Left lung (tissue), 10 donors: Measurements from ENCODE around the gene ATP5PF. TPM values are rescaled to one million over a fixed set of nuclear protein-coding genes. Genes with fewer than 3 reads are reported as not detected.
"Not testable (repeated sequence)": the region's sequence is repeated elsewhere in the genome, so short reads cannot be mapped to it uniquely, and the experiment has no call there.

ENCODE experiments used
- ATAC-seq: fragments of 200-7000 bp; cut with Tn5 transposase; one replicate; pipeline ENCODE4 v1.9.1; 2020; ENCODE audit warnings: moderate library complexity
- DNase-seq, 4 donors: peaks; one replicate each; pipeline ENCODE4 v3.0.0-alpha.2; 2013 to 2020
- H3K27ac ChIP-seq, 2 donors: fragments of 200-600 bp; sonication (generic) in 1 of 2; one replicate each; pipeline versions ENCODE4 v1.5.0 to v1.8.0; 2020 to 2021
- H3K27me3 ChIP-seq, 2 donors: fragments of 200-600 bp; sonication (generic) in 1 of 2; one replicate each; pipeline versions ENCODE4 v1.5.0 to v1.8.0; 2020 to 2021
- H3K36me3 ChIP-seq, 2 donors: fragments of 200-600 bp; sonication (generic) in 1 of 2; one replicate each; pipeline versions ENCODE4 v1.5.0 to v1.8.0; 2020 to 2021
- H3K4me1 ChIP-seq, 2 donors: fragments of 200-600 bp; one replicate each; pipeline ENCODE4 v1.8.0; 2021
- H3K4me3 ChIP-seq, 2 donors: fragments of 200-600 bp; sonication (generic) in 1 of 2; one replicate each; pipeline versions ENCODE4 v1.5.0 to v1.8.0; 2020 to 2021; ENCODE audit warnings: mild to moderate bottlenecking in 1 of 2
- H3K9me3 ChIP-seq, 2 donors: fragments of 200-600 bp; sonication (generic) in 1 of 2; one replicate each; pipeline versions ENCODE4 v1.5.0 to v1.8.0; 2020 to 2021
- intact Hi-C, 2 donors: fragments of 100-400 bp; cut with DNase I; formaldehyde crosslinking; loops; one replicate each; pipeline versions ENCODE4 v1.11.2 to v1.14.2; 2022
- polyA plus RNA-seq, 6 donors: library from polyadenylated mRNA; unstranded; fragments of 120-200 nt; gene quantifications; one replicate each; pipeline ENCODE4 v1.2.1, GENCODE V29; 2013; ENCODE audit not compliant: insufficient read length in 6 of 6
- total RNA-seq, 2 donors: library from RNA; stranded (reverse); fragmentation: NEBNext Ultra II Directional; extraction: Animal tissue kit (Norgen Biotek cat#: 25700); gene quantifications; one replicate each; pipeline ENCODE4 v1.2.1, GENCODE V29; 2021
- TF ChIP-seq, protein P1 (sequence below), 2 donors: fragments of 200-600 bp; sonication (generic) in 1 of 2; IDR thresholded peaks; one replicate each; pipeline versions ENCODE4 v1.5.0 to v1.8.0; 2021; ENCODE audit warnings: antibody characterized with exemption in 2 of 2
- donor health status: DM: no; HTN: yes; CAD: no.
- donor health status: DM: no; HTN: no; CAD: no.

Gene ATP5PF
- total and polyA plus RNA-seq, 8 donors, result 102 to 153 (median 146) TPM

DNA sequence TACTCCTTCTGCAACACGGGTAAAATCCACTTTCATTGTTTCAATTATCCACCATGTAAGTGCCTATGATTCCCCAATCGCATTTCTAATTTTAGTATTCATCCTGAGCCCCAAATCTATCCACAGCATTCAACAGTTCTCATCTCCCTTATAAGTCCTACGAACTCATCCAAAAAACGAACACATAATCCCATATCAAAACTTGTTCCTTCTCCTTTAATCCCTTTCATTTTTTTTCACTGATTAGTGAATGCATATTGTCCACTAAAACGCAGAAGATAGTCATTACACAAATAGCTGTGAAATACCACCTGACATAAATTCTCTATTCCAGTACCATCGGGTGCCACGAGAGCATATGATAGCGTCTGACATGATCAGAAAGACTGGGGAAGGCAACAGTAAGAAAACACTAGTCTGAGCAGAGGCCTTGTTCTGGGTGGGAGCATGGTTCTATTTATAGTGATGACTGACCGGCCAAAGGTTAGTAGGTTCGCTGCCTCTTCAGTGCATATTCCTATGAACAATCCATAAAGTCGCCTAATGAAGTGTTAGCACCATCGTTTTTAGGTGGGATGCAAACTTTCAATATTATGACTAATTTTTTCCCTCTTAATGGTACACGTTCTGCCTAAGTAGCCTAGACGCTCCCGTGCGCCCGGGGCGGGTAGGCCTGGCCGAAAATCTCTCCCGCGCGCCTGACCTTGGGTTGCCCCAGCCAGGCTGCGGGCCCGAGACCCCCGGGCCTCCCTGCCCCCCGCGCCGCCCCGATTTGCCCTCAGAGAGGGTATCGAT lies 648 bp downstream of the ATP5PF start:
- H3K27ac ChIP-seq, result peak overlapping the region; percentile 98 to 99
- ATAC-seq (peak; percentile 5), DNase-seq (peak in 2 of 4 donors; percentile 8 to 13)
- peaks cover 0 to 14% of the 10 kb centered on the region in 2 donors for H3K36me3 ChIP-seq
- intact Hi-C loops, result no loop called here
- no peaks in the 10 kb centered on the region for H3K9me3 ChIP-seq
- peak overlapping the region; percentile 83 to 87 for H3K4me3 ChIP-seq
- no peaks in the 10 kb centered on the region for H3K27me3 ChIP-seq
- H3K4me1 ChIP-seq, result peaks cover 7 to 36% of the 10 kb centered on the region in 2 donors
- TF ChIP-seq, protein P1, sequence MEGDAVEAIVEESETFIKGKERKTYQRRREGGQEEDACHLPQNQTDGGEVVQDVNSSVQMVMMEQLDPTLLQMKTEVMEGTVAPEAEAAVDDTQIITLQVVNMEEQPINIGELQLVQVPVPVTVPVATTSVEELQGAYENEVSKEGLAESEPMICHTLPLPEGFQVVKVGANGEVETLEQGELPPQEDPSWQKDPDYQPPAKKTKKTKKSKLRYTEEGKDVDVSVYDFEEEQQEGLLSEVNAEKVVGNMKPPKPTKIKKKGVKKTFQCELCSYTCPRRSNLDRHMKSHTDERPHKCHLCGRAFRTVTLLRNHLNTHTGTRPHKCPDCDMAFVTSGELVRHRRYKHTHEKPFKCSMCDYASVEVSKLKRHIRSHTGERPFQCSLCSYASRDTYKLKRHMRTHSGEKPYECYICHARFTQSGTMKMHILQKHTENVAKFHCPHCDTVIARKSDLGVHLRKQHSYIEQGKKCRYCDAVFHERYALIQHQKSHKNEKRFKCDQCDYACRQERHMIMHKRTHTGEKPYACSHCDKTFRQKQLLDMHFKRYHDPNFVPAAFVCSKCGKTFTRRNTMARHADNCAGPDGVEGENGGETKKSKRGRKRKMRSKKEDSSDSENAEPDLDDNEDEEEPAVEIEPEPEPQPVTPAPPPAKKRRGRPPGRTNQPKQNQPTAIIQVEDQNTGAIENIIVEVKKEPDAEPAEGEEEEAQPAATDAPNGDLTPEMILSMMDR (IDR thresholded peaks at IDR 0.05), result no peak

GRCh38 chr21:25732091-25732760 lies 2.5 kb downstream of the ATP5PF start:
- Histone ChIP-seq H3K36me3 (peaks cover 0 to 32% of the 10 kb centered on the region in 2 donors), H3K4me3 (no peak overlapping the region), H3K4me1 (peaks cover 7 to 34% of the 10 kb centered on the region in 2 donors), H3K9me3 (no peaks in the 10 kb centered on the region), H3K27me3 (no peaks in the 10 kb centered on the region), H3K27ac (no peak overlapping the region)
- DNase-seq, result no peak
- ATAC-seq, result no peak
- TF ChIP-seq, protein P1 (IDR thresholded peaks at IDR 0.05), result no peak
- intact Hi-C loops, result no loop called here

DNA sequence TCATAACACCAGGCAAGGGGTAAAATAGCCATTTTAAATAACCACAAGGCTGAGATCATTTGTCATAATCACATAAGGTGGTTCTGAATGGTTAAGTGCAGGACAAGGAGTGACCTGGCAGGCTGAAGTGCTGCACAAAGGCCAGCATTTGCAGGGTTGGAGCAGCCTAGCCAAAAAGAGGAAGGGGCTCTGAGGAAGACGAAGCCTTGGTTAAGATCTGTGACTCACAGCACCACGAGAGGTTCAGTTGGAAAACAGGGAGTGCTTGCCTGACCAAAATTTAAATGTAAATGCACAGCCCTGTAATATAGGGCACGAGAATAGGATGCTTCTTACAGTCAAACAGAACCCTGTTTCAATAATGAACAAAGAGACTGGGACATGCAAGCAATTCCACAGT lies 12.1 kb downstream of the ATP5PF start:
- H3K36me3 ChIP-seq, result peaks cover 0 to 71% of the 10 kb centered on the region in 2 donors
- H3K4me3 ChIP-seq, result no peak overlapping the region
- DNase-seq, result no peak
- H3K9me3 ChIP-seq, result no peaks in the 10 kb centered on the region
- intact Hi-C loops, result no loop called here
- no peak overlapping the region for H3K27ac ChIP-seq
- TF ChIP-seq, protein P1 (IDR thresholded peaks at IDR 0.05), result no peak
- no peaks in the 10 kb centered on the region for H3K27me3 ChIP-seq
- no peak for ATAC-seq
- no peaks in the 10 kb centered on the region for H3K4me1 ChIP-seq

GRCh38 chr21:25721987-25722386 lies 12.7 kb downstream of the ATP5PF start:
- intact Hi-C loops, result no loop called here
- H3K4me1 ChIP-seq, result no peaks in the 10 kb centered on the region
- DNase-seq (no peak), ATAC-seq (no peak)
- H3K4me3 ChIP-seq, result no peak overlapping the region
- TF ChIP-seq, protein P1 (IDR thresholded peaks at IDR 0.05), result no peak
- H3K27me3 ChIP-seq, result no peaks in the 10 kb centered on the region
- peaks cover 0 to 65% of the 10 kb centered on the region in 2 donors for H3K36me3 ChIP-seq
- H3K9me3 ChIP-seq, result no peaks in the 10 kb centered on the region
- no peak overlapping the region for H3K27ac ChIP-seq

GRCh38 chr21:25717491-25718147 lies 17.1 kb downstream of the ATP5PF start:
- no peaks in the 10 kb centered on the region for H3K4me1 ChIP-seq
- no peaks in the 10 kb centered on the region for H3K9me3 ChIP-seq
- ATAC-seq (no peak), DNase-seq (no peak)
- TF ChIP-seq, protein P1 (IDR thresholded peaks at IDR 0.05), result no peak
- no peaks in the 10 kb centered on the region for H3K27me3 ChIP-seq
- peaks cover 0 to 39% of the 10 kb centered on the region in 2 donors for H3K36me3 ChIP-seq
- no peak overlapping the region for H3K27ac ChIP-seq
- H3K4me3 ChIP-seq, result no peak overlapping the region
- intact Hi-C loops, result no loop called here

- not testable (repeated sequence) for DNase-seq, H3K27me3 ChIP-seq, H3K4me1 ChIP-seq, H3K4me3 ChIP-seq, H3K27ac ChIP-seq, H3K9me3 ChIP-seq, ATAC-seq
- H3K36me3 ChIP-seq, result peaks cover 0 to 18% of the 10 kb centered on the region in 2 donors
- intact Hi-C loops, result loop anchor here in 1 of 2 donors (5.0 kb wide), 1 partner anchor 107 kb away; the partner anchor contains the start of gene MRPL39
Observed at GRCh38 chr21:25714066-25714465, 20.6 kb downstream of the ATP5PF start.
